T-helper 9 cell (primary cell): ENCODE results near the gene PAFAH1B1.
"Not testable (repeated sequence)": the region's sequence is repeated elsewhere in the genome, so short reads cannot be mapped to it uniquely, and the experiment has no call there.

Source experiments
- DNase-seq: peaks from one replicate; pipeline ENCODE4 v3.0.0-alpha.2; 2020

Gene PAFAH1B1

GRCh38 chr17:2594722-2595599 is 1.5 kb downstream of the PAFAH1B1 start:
- no peak for DNase-seq

GRCh38 chr17:2595716-2596115 is 2.3 kb downstream of the PAFAH1B1 start:
- DNase-seq = no peak

GRCh38 chr17:2598166-2598565 is 4.7 kb downstream of the PAFAH1B1 start:
- DNase-seq = no peak

GRCh38 chr17:2602597-2603017 is 9.2 kb downstream of the PAFAH1B1 start:
- no peak for DNase-seq

- DNase-seq = no peak
Observed at GRCh38 chr17:2608350-2608913, 15.0 kb downstream of the PAFAH1B1 start.

- no peak for DNase-seq
Observed at GRCh38 chr17:2609091-2609490, 15.6 kb downstream of the PAFAH1B1 start.

- no peak for DNase-seq
Observed at GRCh38 chr17:2610195-2611175, 17.0 kb downstream of the PAFAH1B1 start.

GRCh38 chr17:2611627-2612026 is 18.2 kb downstream of the PAFAH1B1 start:
- no peak for DNase-seq

- DNase-seq = no peak
Observed at GRCh38 chr17:2612630-2613029, 19.2 kb downstream of the PAFAH1B1 start.

GRCh38 chr17:2613089-2613808 is 19.8 kb downstream of the PAFAH1B1 start:
- no peak for DNase-seq

- no peak for DNase-seq
Observed at GRCh38 chr17:2615882-2616281, 22.4 kb downstream of the PAFAH1B1 start.

GRCh38 chr17:2621241-2621640 is 27.8 kb downstream of the PAFAH1B1 start:
- no peak for DNase-seq

- not testable (repeated sequence) for DNase-seq
Observed at GRCh38 chr17:2621951-2622405, 28.5 kb downstream of the PAFAH1B1 start.

- DNase-seq = not testable (repeated sequence)
Observed at GRCh38 chr17:2622721-2623301, 29.4 kb downstream of the PAFAH1B1 start.

- DNase-seq = no peak
Observed at GRCh38 chr17:2624292-2624731, 30.9 kb downstream of the PAFAH1B1 start.

- not testable (repeated sequence) for DNase-seq
Observed at GRCh38 chr17:2626626-2627219, 33.3 kb downstream of the PAFAH1B1 start.

- not testable (repeated sequence) for DNase-seq
Observed at GRCh38 chr17:2628922-2629321, 35.5 kb downstream of the PAFAH1B1 start.

- no peak for DNase-seq
Observed at GRCh38 chr17:2631211-2631610, 37.8 kb downstream of the PAFAH1B1 start.

- DNase-seq = no peak
Observed at GRCh38 chr17:2634361-2634960, 41.0 kb downstream of the PAFAH1B1 start.

- DNase-seq = no peak
Observed at GRCh38 chr17:2635241-2635640, 41.8 kb downstream of the PAFAH1B1 start.

- DNase-seq = no peak
Observed at GRCh38 chr17:2635675-2636074, 42.2 kb downstream of the PAFAH1B1 start.
